Left colon (tissue), 2 donors: ENCODE results near the gene CCNQ. TPM values are rescaled to one million over a fixed set of nuclear protein-coding genes. Genes with fewer than 3 reads are reported as not detected.

ENCODE experiments used
- ATAC-seq: fragments of 200-7000 bp; cut with Tn5 transposase; one replicate; pipeline ENCODE4 v1.9.1; 2020; ENCODE audit warnings: mild to moderate bottlenecking, moderate library complexity
- DNase-seq, 2 donors: peaks; one replicate each; pipeline ENCODE4 v3.0.0-alpha.2; 2020
- intact Hi-C, 2 donors: fragments of 100-400 bp; cut with DNase I in 1 of 2; cut with micrococcal nuclease in 1 of 2; formaldehyde crosslinking; loops; one replicate each; pipeline versions ENCODE4 v1.11.2 to v1.14.0; 2022; cut with DNase I, micrococcal nuclease
- long read RNA-seq: library from polyadenylated mRNA; unstranded; transcript quantifications from one replicate; pipeline ENCODE4 v2.0.0, GENCODE V29; 2021
- total RNA-seq, 2 donors: library from RNA; stranded (reverse); fragmentation: NEBNext Ultra II Directional; extraction: Animal tissue kit (Norgen Biotek cat#: 25700); gene quantifications; one replicate each; pipeline ENCODE4 v1.2.1, GENCODE V29; 2021
- donor health status: DM: no; HTN: no; CAD: no.
- donor health status: DM: yes; HTN: yes; CAD: no.

Gene CCNQ
- total RNA-seq: 10 to 100 TPM; 20.4 to 21.8 TPM
- long read RNA-seq, transcript CCNQ-207 (5 exons, 1,160 nt): minor isoform, 7 of 41 reads
- long read RNA-seq, transcript CCNQ-204 (5 exons, 1,306 nt): minor isoform, 10 of 41 reads
- long read RNA-seq, transcript CCNQ-202 (5 exons, 1,164 nt): major isoform, 16 of 41 reads
- long read RNA-seq, partial matches to known transcripts: 0 of 41 reads
- long read RNA-seq, other reads (novel, unspliced or antisense): 6 of 41 reads

- peak; percentile 64 for ATAC-seq
- DNase-seq: peak in 1 of 2 donors; percentile 52
- intact Hi-C loops: no loop called here
Measured at GRCh38 chrX:153598541-153599191, at the start of gene CCNQ. Gene CCNQ (minus strand): TSS chrX:153599139. CDS start chrX:153599073, 66 bp downstream.

- DNase-seq (no peak), ATAC-seq (no peak)
- intact Hi-C loops: no loop called here
Measured at GRCh38 chrX:153647461-153648357, 48.8 kb upstream of the CCNQ start.

GRCh38 chrX:153646620-153647373, 47.9 kb upstream of the CCNQ start, which contains the start of gene DUSP9:
Gene DUSP9 (plus strand): TSS chrX:153647203. CDS start chrX:153647954, 751 bp downstream.
- ATAC-seq (peak; percentile 74), DNase-seq (peak in 1 of 2 donors; percentile 41)
- intact Hi-C loops: no loop called here

GRCh38 chrX:153645921-153646488, 47.1 kb upstream of the CCNQ start:
- DNase-seq (no peak), ATAC-seq (no peak)
- intact Hi-C loops: no loop called here

- ATAC-seq (no peak), DNase-seq (no peak)
- intact Hi-C loops: no loop called here
Measured at GRCh38 chrX:153645151-153645550, 46.2 kb upstream of the CCNQ start.

GRCh38 chrX:153644356-153645125, 45.6 kb upstream of the CCNQ start:
- no peak for ATAC-seq
- intact Hi-C loops: no loop called here

GRCh38 chrX:153643431-153644351, 44.8 kb upstream of the CCNQ start:
- intact Hi-C loops: no loop called here
- peak; percentile 56 for ATAC-seq
- no peak for DNase-seq

More at GRCh38 chrX:153644356-153645125, 45.6 kb upstream of the CCNQ start:
- DNase-seq: no peak

- DNase-seq (no peak), ATAC-seq (no peak)
- intact Hi-C loops: no loop called here
Measured at GRCh38 chrX:153642655-153643430, 43.9 kb upstream of the CCNQ start.

GRCh38 chrX:153642051-153642654, 43.2 kb upstream of the CCNQ start:
- DNase-seq: no peak
- intact Hi-C loops: no loop called here
- ATAC-seq: no peak

GRCh38 chrX:153641627-153642026, 42.7 kb upstream of the CCNQ start:
- DNase-seq: no peak
- no peak for ATAC-seq
- intact Hi-C loops: no loop called here

- intact Hi-C loops: no loop called here
- ATAC-seq (no peak), DNase-seq (no peak)
Measured at GRCh38 chrX:153640736-153641575, 42.0 kb upstream of the CCNQ start.

- DNase-seq: no peak
- ATAC-seq: no peak
- intact Hi-C loops: no loop called here
Measured at GRCh38 chrX:153640045-153640686, 41.2 kb upstream of the CCNQ start.

GRCh38 chrX:153639177-153640044, 40.5 kb upstream of the CCNQ start:
- intact Hi-C loops: no loop called here
- DNase-seq: no peak
- no peak for ATAC-seq
